HG03442 (cell line): ENCODE measurements around the gene CAPN12.

Experiments used
- ATAC-seq: cut with Tn5 transposase; IDR thresholded peaks from one replicate; pipeline ENCODE4 v1.9.1; 2021; ENCODE audit warnings: mild to moderate bottlenecking, moderate library complexity; ENCODE audit not compliant: unreplicated experiment

The CAPN12 gene

DNA sequence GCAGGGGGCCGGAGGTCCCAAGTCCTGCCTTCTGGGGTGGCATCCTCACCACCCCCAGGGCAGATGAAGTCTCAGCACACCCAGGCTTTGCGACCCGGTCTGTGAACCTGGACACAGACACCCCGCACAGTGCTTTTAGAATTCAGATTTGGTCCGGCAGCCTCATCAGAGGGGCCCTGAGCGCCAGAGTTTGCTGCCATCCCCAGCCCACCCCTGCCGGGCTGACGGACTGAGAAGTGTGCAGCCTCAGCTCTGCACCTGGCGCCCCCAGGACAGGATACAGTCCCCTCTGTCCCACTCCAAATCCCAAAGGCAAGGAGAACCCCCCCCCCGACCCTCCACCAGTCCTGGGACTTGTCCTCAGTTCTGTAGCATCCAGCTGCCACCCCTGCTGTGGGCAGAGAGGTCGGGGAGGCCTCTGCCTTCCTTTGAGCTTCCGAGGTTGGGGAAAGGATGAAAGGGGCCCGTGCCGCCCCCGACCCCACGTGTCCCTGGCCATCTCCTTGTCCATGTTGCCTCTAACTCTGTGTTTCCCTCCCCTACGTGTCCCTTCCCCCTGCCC is 16.9 kb downstream of the CAPN12 start:
- no peak for ATAC-seq

DNA sequence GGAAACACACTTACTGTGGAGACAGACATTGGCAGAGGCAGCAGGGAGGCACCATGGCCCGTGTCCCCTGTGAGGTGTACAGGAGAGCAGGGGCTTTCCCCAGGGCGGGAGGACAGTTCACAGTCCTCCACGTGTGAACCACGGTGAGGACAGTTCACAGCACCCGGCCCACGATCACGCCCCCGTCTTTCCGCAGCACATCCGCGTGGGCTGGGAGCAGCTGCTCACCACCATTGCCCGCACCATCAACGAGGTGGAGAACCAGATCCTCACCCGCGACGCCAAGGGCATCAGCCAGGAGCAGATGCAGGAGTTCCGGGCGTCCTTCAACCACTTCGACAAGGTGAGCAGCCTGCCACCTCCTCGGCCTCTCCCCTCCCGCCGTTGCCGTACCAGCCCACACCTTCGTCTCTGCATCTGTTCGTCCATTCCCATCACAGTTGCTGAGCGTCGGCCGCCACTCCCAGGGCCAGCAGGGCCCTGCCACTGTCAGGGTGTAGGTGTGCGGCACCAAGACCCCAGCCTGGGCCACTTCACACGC is 17.4 kb downstream of the CAPN12 start:
- ATAC-seq, result no peak

GRCh38 chr19:38726284-38726673 is 18.0 kb downstream of the CAPN12 start:
- ATAC-seq, result no peak

GRCh38 chr19:38725469-38726283 is 18.6 kb downstream of the CAPN12 start:
- ATAC-seq, result no peak

DNA sequence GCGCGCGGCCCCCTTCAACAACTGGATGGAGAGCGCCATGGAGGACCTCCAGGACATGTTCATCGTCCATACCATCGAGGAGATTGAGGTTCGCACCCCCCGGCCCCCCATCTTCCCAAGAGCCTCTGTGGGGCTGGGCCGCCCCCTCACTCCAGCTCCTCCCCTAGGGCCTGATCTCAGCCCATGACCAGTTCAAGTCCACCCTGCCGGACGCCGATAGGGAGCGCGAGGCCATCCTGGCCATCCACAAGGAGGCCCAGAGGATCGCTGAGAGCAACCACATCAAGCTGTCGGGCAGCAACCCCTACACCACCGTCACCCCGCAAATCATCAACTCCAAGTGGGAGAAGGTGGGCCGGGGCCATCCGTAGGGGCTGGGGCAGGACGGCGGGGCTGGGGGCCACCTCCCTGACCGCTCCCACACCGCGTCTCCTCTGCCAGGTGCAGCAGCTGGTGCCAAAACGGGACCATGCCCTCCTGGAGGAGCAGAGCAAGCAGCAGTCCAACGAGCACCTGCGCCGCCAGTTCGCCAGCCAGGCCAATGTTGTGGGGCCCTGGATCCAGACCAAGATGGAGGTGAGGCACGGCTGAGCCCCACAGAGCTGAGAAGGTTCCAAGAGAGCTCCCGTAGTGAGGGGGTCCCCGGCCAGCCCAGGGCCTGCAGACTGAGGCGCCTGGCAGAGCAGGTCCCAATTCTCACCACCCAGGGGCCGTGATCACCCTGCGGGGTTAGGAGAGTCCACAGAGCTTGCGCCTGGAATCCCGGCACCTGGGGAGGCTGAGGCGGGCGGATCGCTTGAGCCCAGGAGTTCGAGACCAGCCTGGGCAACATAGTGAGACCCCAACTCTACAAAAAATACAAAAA is 20.1 kb downstream of the CAPN12 start:
- no peak for ATAC-seq

- no peak for ATAC-seq
Measured at GRCh38 chr19:38723606-38723965, 20.7 kb downstream of the CAPN12 start.

GRCh38 chr19:38722947-38723605 is 21.2 kb downstream of the CAPN12 start:
- no peak for ATAC-seq

GRCh38 chr19:38721979-38722773 is 22.1 kb downstream of the CAPN12 start:
- ATAC-seq, result no peak

GRCh38 chr19:38721496-38721895 is 22.8 kb downstream of the CAPN12 start:
- ATAC-seq, result no peak

- no peak for ATAC-seq
Measured at GRCh38 chr19:38720559-38721236, 23.6 kb downstream of the CAPN12 start.

GRCh38 chr19:38719761-38720558 is 24.3 kb downstream of the CAPN12 start:
- no peak for ATAC-seq

DNA sequence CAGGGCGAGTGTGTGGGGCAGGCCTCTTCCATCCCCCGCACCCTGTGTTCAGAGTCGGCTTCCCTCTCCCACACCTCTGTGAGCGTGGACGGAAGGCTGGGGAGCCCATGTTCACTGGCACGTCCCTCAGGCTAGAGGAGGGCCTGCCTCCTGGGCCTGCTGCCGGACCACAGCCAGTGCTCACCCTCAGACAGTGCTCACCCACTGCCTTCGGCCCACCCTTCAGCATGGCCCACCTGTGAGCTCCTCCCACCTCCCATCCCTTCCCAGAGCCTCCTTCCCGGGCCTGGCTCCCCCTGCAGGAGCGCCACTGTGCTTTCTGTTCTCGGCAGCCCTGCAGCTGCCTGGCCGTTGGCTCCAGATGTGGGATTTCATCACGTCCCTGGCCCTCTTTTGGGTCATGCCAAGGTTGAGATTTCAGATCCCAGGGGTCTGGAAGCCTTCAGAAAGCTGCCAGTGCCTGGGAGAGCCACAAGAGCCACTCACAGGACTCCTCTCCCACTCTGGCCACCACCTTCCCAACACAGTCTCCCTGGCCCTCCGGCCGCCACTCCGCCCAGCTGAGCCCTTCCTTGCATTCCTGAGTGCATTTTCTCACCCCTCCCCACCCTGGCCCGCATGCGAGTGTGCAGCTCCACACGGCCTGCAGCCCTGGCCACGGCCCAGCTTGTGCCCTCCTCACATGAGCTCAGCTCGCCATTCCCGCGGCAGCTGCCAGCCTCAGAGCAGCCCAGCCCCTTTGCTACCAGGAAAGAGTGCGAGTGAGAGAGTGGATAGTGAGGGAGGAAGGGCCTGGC is 25.3 kb downstream of the CAPN12 start:
- no peak for ATAC-seq

DNA sequence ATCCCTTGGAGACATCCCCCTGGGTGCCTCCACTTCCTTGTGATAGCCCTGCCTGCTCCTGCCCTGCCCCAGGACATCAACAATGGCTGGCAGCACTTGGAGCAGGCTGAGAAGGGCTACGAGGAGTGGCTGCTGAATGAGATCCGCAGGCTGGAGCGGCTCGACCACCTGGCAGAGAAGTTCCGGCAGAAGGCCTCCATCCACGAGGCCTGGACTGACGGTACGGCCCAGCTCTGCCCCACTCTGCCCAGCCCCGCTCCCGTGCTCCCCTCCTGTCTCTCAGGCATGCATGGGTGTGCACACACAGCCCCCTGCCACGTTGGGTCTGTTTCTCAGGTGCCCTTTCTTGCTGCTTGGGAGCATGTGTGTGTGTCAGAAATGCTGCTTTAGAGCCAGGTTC is 26.4 kb downstream of the CAPN12 start:
- no peak for ATAC-seq

DNA sequence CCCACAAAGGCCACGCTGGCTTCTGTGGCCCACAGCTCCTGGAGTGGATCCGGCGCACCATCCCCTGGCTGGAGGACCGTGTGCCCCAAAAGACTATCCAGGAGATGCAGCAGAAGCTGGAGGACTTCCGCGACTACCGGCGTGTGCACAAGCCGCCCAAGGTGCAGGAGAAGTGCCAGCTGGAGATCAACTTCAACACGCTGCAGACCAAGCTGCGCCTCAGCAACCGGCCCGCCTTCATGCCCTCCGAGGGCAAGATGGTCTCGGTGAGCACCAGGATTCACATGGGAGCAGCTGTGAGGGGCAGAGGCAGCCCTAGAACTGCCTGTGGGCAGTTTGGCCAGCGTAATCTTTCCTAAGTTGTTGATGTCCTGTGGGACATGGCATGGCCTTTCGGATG is 27.2 kb downstream of the CAPN12 start:
- no peak for ATAC-seq

- no peak for ATAC-seq
Measured at GRCh38 chr19:38715555-38715954, 28.7 kb downstream of the CAPN12 start.

DNA sequence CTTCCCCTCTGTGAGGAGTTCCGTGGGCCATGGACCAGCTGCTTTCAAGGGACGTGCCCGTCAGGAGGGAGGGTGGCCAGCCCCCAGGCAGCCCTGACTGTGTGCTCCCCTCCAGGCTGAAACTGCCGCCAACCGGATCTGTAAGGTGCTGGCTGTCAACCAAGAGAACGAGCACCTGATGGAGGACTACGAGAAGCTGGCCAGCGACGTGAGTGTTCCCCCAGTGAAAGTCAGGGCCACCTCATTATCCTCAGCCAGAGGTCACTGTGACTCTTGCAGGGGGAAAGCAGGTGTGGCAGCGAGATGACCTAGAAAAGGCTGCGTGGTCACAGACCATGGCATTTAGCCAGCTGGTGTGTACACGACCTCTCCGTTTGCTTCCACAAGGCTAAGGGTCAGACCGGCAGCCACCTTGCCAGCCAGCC is 29.9 kb downstream of the CAPN12 start:
- no peak for ATAC-seq

GRCh38 chr19:38713865-38714264 is 30.4 kb downstream of the CAPN12 start:
- no peak for ATAC-seq

- ATAC-seq, result no peak
Measured at GRCh38 chr19:38713227-38713649, 31.0 kb downstream of the CAPN12 start.
